Kidney glomerular epithelial cell (primary cell): ENCODE measurements around the gene BARX2.

Experiments used
- DNase-seq: peaks from one replicate; lab custom pipeline; 2025; lab: John Stamatoyannopoulos, UW

BARX2 gene

DNA sequence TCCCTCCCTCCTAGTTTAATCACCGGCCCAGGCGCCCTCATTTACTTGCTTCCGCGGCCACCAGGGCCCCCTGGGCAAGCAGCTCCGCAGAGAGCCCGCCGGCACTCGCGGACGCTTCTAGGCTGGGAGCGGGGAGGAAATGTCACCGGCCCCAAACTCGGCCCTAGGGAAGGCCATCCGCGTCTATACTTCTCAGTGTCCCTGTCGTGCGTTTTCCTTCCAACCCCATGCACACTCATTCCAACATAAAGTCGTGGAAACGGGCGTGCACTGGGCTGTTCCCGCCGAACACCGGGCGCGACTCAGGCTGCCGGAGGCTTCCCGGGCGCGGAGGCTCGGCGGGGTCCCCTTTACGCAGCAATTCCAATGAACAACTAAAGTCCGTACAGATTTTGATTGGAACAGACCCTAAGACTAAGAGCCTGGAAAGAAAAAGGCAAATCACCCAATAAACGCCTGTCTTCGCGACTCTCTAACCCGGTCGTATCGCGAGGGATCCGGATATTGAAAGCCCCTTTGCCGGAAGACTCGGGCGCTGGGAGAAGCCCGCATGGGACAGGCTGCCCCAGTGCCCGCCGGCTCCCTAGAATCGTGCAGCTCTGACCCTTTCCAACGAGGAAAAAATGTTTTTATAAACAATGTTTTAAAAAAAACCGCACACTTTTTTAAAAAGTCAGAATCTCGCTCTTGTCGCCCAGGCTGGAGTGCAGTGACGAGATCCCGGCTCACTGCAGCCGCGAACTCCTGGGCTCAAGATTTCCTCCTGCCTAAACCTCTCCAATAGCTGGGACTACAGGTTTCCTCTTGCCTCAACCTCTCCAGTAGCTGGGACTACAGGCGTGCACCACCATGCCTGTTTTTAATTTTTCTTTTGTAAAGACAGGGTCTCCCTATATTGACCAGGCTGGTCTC lies 1.3 kb upstream of the BARX2 start:
- DNase-seq = no peak

DNA sequence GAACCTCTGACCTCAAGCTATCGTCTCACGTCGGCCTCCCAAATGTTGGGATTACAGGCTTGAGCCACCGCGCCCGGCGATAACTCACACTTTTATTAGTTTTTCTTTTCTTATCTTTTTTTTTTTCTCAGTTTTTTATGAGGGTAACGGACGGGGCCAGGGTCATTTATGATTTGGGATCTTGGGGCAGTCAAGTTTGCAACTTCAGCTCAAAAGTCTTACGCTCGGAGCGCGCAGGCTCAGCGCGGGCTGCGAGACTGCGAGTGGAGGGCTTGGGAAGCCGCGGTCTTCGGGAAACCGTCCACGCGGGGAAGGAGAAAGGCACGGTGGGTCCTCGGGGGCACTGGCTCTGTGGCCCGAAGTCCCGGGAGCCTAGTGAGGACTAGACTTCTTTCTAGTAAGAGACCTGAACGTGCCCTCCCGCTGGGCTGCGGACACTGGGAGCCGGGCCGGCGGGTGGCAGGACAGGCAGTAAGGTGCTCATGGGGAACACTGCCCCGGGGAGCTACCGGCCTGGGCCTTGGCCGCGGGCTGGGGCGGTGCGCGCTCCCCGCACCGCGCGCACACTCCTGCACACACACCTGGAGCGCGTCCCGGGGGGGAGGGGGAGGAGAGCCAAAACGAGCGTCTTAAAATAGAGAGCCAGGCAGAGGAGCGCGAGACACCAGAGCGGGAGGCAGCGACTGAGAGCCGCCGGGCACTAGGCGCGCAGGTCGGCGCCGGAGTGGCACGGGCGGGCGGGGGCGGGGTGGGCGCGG lies 476 bp upstream of the BARX2 start:
- peak; percentile 2 for DNase-seq

DNA sequence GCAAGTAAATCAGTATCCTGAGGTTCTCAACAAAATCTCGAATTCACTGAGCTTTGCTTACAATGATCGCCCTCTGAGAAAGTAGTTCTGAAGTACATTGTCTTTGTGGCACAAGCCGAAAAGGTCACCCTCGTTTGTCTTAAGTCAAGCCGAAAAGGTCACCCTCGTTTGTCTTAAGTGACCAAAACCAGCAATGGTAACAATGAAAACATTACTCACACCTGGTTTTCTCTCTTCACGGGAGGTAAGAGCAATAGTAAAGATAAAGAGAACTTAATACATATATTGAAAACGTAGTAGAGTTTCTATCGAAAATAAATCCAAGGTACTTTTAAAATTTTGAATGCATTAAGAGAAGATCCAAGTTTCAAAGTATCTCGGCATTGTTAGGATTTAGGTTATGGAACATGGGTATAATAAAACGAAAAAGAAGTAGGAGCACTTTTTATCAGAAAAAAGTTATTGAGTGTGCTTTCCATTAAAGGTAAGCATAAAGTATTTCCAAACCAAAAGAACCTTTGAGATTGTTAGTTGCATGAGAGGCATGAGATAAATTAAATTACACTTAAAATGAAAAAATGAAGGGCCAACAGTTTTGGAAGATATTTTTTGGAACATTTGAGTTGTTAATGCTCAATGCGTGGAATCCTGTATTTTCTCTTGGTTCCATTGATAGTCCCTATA lies 1.2 kb downstream of the BARX2 start:
- DNase-seq = no peak

DNA sequence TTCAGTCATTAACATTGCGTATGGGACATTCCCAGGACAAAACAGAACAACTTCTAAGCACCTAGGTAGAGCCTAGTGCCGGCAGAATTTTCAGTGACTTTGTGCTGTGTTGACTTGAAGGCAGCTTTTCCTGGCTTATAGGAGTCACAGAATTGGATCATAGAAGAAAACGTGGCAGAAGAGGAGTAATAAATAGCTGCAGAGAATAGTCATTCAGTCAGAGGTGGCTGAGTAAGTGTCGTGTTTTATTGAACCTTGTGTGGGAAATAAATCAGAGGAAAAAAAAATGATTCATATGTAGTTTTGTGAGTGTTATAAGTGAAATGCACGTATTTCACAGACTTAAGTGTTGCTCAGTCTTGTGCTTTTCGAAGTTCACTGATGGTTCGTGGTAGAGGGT lies 2.1 kb downstream of the BARX2 start:
- no peak for DNase-seq

DNA sequence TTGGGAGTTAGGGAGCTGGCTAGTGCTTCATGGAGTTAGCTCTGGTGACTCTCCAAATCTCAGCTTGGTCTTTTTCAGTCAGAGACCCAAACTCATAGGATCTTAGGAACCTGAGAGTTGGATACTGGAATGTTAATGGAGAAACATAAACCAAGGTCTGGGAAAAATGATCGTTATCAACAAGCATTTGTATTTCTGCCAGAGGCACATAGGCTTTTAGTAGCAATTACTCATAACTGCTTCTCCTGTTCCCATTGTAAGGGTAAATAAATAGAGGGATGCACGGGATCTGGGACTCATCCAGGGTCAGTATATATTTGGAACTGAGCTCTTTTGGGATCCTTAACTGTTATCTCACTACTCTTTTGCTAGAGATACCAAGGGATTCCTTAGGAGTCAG lies 4.8 kb downstream of the BARX2 start:
- DNase-seq = no peak

DNA sequence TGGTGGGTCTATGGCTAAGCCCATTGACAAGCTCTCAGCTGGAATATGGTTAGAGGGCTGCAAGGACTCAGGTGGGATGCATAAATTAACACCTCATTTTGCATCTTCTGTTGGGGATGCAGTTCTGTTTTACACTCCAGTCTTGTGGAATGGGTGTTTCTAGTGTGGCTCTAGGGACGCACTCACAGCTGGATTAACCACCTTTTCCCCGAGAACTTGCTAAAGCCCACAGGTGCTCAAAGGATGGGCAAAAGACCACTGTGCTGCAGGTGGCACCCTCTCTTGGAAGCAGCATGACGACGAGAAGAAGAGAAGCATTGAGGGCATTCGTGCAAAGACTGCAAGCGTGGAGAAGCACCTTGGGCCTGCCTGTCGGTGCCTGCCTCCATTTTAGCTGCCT lies 6.9 kb downstream of the BARX2 start:
- DNase-seq = no peak

DNA sequence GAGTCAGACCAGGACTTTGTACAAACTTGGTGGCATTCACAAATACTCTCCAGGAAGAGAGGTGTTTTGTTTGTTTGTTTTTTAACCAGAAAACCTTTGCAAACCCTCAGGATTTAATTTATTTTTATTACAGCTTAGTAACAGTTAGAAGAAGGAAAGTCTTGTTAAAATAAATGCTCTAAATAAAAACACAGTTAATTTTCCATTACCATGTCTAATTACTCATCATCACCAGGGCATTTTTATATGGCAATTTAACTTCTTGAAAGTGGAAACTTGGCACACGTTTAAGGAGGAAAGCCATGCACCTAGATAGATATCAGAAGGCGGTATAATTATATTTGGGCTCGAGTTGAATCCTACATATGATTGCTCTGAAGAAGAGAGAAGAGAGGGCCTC lies 7.4 kb downstream of the BARX2 start:
- DNase-seq = no peak

DNA sequence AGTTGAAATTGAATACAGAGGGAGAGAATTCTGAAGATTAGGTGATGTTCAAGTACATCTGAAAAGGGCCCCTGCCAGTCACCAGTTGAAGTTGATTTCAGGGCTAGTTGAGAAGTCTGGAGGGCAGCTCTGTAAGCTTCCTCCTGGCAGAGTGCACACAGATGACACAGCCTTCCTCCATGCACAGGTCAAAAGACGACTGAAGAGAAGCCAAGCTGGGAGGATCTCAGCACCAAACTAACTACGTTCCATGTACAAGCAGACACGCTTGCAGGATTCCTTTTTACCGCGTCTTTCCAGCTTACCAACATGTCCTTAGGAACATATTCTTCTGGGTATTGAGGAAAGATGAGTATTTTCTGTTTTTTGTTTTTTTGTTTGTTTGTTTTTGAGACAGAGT lies 7.9 kb downstream of the BARX2 start:
- no peak for DNase-seq

DNA sequence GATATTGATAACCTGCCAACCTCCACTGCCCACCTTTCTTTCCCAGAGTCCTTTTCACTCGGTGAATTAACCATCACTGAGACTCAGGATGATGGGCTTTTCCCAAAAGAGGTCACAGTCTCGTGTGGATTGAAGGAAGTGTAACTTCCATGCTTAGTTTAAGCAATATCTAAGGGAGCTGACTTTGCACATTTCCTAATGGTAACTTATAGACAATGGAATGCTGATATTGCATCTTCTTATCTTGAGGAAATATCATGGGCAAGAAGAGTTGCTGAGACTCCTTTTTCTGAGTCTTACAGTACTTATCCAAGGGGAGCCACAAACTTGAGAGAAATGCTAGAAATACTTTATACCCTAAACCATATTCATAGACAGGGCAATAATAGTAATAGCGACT lies 8.8 kb downstream of the BARX2 start:
- no peak for DNase-seq

DNA sequence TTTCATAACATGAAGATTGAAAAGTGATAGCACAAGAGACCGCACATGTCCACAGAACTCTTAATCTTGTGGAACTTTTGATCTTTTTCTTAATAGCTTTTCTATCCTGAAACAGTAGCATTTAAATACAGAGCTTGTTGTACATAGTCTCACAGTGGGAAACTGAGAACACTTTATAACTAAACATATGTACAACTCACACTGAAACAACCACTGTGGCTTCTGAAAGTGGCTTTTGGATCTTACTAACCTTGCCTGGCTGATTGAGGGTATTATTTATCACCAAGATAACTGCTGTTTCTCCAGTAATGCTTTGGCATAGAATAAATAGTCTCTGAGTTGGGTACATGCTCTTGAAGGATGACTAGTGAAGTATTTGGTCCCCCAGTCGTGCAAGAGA lies 10.2 kb downstream of the BARX2 start:
- no peak for DNase-seq

DNA sequence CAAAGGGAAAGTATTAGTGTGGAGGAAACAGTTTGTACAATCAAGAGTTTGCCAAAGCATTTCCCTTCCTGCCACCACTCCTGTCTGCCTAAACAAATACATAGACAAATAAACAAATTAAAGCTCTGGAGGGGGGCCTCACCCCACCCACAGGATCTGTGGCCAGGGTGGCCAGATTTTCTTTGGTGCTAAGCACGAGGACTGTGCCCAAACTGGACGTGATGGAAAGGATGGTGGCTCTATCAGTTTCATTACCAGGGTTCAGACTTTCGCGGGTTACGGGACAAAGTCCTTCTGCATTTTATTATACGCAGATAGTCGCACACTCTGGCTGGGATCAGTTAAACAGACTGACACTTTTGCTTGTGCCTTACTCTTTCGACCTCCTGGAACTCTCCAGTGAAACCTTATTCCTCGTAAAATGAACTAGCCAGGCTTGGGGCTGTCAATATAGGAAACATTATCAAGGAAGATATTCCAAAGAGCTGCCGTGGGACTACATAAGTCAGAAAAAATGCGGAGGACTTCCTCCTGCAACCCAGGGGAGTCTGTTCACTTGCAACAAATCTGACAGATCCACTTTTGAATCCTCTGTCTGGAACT lies 11.2 kb downstream of the BARX2 start:
- DNase-seq = no peak

DNA sequence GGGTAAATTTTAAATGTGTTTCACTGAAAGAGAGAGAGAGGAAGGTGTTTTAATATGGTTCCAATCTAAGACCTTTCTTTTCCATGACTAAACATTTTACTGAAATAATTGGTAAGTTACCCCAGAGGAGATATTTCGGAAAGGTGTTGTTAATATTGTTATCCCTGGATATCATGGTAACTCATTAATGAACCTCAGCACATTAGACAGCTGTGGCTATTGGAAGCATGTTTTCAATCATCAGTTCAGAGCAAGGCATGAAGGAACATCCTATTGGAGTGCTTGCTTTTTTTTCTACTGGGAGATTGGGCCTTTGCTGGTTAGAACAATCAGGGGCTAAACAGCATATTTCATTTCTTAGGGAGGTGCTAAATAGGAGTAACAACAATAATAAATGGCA lies 11.8 kb downstream of the BARX2 start:
- no peak for DNase-seq

DNA sequence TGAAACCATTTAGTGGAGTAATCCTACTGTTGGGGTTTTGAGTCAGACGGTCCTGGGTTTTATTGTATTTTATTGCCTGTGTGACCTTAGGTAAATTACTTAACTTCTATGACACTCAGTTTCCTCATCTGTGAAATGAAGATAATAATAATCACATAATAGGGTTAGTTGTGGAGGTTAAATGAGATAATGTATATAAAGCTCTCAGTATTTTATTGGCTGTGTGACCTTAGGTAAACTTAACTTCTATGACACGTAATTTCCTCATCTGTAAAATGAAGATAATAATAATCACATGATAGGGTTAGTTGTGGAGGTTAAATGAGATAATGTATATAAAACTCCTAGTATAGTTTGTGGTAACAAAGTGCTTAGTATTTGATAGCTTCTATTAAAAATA lies 13.2 kb downstream of the BARX2 start:
- no peak for DNase-seq

DNA sequence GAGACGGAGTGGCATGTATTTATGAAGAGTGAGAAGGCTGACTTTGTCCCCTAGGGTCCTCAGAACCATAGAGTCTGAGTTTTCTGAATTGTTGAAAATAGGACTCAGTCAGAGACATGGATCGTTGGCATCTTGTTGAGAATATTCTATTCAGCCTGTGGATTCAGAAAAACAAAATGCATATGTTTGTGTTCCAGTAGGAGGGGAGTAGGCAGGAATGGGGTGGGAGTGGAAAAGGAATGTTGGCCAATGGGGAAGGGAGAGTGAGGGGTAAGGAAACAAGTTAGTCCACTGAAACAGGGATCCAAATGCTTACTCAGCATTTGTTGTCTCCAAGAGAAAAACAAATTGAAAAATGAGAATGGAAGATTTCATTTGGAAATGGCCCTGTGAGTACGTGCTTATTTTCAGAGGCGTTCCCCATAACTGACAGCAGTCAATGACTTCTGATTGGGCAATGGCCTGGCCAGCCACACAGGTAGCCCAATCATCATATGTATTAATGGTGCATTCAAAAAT lies 14.7 kb downstream of the BARX2 start:
- no peak for DNase-seq

DNA sequence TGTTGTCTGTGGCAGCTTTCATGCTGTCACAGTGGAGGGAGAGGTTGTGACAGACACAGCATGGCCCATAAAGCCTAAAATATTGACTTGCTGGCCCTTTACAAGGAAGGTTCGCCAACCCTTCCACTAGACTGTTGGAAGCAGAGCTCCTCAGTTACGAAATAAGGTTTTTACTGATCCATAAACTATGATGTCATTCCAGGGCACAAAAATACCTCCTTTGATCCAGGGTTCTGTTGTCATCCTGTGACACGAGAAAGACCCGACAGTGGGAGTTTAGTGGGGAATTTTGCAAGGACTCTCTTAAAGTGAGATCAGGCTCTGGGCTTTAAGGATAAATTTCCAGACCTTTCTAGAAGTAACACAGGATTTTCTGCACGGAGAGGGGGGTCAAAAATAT lies 15.7 kb downstream of the BARX2 start:
- no peak for DNase-seq

DNA sequence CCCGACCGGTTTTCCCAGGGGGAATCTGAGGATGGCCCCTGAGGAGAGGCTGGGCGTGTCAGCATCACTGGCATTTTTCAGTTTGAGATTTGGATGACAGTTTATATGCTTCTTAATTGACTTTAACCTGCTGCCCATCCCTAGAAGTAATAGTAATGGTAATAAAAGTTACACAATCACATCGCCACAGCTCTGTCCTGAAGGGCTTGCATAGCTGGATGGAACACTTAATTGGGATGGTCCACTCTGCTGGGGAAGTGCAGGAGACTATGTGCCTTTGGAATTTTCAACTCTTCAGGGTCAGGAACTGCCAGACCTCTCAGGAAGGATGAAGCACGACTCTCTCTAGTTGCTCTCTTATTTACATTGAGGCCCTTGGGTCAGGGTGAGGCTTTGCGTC lies 16.2 kb downstream of the BARX2 start:
- DNase-seq = no peak

DNA sequence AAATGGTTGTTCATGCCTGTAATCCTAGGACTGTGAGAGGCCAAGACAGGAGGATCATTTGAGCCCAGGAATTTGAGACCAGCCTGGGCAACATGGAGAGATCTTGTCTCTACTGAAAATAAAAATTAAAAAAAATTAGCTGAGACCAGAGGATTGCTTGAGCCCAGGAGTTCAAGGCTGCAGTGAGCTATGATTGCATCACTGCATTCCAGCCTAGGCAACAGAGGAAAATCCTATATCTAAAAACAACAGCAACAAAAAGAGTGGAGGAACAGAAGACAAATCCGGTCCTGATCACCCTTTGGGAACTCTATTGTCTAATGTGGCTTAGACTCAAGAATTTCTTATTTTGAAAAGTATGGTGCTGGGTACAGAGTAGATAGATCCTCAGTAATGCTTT lies 17.3 kb downstream of the BARX2 start:
- DNase-seq = no peak

DNA sequence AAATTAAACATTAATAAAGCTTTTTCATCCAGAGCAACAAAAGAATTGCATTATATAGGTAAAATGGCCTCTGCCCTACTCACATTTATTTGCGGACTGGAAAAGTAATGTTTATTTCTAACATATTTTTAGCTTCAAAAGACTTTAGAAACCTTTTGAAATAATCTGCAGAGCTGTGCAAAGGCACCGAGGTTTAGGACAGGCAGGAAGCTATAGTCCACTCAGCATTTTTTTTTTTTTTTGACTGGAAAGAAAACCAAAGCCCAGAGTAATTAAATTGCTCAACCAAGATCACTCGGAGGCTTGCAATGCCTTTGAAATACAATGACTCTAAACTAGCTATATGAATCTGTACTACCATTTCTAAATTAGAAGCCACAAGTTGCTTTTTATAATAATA lies 19.1 kb downstream of the BARX2 start:
- no peak for DNase-seq

DNA sequence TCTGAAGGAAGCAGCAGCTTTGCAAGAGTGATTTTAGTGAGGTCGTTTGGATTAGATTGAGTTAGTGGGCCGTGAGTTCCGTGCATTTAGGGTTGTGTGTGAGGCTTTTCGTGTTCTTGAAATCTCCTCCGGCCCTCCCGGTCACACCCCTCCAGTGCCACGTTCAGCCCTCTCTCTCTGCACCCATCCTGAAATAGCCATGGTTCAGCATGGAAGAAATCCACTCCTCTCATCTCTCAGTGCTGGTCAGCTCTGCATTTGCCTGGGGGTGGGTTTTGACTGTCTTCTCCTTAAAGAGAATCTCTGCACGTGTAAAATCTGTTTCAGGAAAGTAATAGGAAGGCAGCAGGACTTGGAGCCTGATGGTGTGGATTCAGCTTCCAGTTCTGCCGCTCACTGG lies 19.8 kb downstream of the BARX2 start:
- DNase-seq = no peak

DNA sequence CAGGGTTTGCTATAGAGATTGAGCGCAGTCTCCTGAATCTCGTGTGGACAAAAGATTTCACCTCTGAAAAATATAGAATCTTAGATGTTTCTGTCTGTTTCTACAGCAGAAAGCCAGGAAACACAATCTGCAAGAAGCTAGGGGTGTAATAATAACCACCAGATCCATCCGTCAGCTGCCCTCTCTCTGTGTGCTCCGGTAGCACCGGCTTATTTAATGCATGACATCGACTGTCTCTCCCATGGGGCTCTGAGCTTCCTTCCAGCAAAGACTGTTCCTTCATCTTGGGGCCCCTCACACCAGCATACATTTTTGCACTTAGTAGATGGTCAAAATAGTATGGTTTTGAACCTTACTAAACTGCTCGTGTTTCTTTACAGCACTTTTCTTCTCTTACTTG lies 20.2 kb downstream of the BARX2 start:
- DNase-seq = no peak

DNA sequence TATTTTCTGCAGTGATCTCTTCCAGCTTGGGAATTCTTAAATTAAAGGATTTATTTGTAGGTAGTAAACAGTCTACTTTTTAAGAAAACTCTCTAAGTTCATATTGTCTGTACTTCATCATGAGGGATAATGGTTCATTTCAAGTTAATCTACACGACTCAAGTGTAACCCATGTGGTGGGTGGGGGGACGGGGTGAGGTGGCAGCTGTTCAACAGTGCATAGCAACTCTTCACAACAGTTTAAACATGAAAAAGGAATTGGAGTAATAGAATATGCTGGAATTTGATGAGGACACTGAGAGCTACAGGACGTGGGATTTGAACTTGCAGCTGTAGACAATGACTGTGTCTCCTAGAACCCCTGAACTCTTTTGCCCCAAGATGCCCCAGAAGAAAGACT lies 20.8 kb downstream of the BARX2 start:
- no peak for DNase-seq
